ENCODE measurements around the gene PPP3CA.

PPP3CA gene

DNA sequence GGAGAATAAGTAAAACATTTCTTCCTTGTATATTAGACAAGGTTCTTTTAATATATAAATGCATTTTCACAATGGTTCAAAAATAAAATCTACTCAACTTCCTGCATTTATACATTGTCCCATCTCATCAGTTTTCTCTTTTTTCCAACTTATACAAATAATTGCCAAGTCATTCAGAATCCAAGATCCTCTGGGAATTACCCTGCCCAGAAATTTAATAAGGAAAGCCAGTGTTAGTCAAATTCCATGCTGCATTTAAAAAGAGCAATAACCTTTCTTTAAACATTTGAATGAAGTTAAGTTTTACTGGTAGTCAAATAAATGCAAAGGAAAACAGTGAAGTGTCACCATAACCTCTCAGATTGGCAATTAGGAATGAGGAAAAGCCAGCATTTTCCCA lies 357.9 kb downstream of the PPP3CA start:
- DNase-seq = peak; percentile 53

- peak; percentile 58 for DNase-seq
Observed at GRCh38 chr4:100988876-100989275, 358.4 kb downstream of the PPP3CA start.

DNA sequence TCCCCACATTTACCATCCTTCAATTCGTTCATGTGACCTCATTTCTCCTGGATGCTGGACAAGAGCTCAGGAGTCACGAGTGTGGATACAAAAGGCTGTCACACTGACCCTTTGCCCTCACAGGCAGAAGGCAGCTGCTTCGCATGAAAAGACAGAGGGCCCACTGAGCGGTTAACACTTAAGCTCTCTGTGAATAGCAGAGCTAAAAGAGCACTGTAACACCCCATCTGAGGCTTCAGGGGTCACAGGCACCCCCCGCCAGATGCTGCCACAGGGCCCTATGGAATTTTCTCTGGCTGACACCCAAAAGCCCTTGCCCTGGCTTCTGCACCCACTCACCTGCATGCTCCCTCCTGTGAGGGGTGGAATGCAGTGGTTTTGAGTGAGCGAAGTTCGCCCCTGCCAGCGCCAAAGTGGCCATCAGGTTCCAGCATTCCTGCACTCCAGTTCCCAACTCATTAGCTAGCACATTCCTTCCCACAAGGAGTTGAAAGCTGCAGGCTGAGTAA lies 360.9 kb downstream of the PPP3CA start:
- peak; percentile 28 for DNase-seq

GRCh38 chr4:100985576-100985975 lies 361.8 kb downstream of the PPP3CA start:
- no peak for DNase-seq

GRCh38 chr4:100984901-100985300 lies 362.4 kb downstream of the PPP3CA start:
- DNase-seq = peak; percentile 89

- DNase-seq = peak; percentile 82
Observed at GRCh38 chr4:100983426-100983825, 363.9 kb downstream of the PPP3CA start.

DNA sequence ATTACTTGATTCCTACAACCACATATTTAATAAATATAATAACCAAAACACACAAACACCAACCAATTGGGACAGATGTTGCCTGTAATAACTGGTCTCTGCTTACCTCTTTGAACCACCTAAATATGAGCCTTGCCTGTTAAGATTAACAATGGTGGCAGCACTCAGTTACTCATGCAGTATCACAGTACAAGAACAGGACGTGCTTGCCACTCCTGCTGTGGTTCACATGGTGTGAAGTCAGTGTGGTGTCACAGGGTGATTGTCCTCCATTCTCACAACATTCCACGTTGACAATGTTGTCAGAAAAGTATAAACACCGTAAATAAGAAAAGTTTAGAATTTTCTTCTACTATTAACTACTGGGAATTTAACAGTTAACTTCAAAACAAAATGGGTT lies 365.0 kb downstream of the PPP3CA start:
- DNase-seq = peak; percentile 5

DNA sequence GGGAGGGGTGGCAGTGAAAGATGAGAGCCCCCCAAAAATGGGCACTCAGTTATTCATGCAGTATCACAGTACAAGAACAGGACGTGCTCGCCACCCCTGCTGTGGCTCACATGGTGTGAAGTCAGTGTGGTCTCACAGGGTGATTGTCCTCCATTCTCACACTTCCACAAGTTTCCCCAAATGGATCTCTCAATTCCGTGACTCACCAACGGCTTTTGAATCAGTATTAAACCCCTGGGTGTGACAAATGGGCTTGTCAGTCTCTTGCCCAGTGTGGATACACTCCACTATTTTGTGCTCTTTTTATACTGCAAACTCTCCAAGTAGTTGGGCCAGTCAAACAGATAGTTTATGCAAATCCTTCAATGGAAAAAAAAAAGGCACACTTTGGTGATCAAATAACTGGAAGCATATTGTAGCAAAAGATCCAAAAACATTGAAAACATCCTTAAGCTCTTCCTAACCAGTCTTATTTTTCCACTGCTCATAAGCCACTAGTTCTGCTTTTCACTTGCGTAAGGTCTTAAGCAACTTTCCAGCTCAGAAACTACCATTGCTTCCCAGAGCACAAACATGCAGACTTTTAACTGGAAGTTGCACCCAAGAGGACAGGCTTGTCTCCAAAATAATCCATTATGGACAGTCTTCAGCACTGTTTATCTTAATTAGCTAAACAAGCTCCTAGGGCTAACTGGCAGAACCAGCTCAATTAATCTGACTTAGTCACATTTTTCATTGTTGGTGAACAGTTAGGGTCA lies 365.7 kb downstream of the PPP3CA start:
- DNase-seq = peak; percentile 44

DNA sequence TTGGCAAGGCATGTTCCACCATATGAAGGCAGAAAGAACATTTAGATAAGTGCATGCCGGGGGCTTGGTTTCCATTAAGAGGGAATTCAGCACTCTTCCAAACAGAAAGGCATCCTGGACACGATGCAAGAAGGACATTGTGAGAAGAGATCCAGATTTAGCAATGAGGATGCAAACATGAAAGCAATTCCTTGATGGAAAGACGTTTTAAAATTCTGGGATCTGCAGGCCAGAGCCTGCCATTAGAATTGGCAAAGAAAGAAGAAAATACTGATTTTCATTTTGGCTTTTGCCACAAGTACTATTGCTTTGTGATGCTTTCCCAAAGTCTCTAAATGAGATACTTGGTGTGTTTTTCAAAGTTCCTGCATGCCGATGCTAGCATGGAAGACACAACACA lies 367.6 kb downstream of the PPP3CA start:
- no peak for DNase-seq

DNA sequence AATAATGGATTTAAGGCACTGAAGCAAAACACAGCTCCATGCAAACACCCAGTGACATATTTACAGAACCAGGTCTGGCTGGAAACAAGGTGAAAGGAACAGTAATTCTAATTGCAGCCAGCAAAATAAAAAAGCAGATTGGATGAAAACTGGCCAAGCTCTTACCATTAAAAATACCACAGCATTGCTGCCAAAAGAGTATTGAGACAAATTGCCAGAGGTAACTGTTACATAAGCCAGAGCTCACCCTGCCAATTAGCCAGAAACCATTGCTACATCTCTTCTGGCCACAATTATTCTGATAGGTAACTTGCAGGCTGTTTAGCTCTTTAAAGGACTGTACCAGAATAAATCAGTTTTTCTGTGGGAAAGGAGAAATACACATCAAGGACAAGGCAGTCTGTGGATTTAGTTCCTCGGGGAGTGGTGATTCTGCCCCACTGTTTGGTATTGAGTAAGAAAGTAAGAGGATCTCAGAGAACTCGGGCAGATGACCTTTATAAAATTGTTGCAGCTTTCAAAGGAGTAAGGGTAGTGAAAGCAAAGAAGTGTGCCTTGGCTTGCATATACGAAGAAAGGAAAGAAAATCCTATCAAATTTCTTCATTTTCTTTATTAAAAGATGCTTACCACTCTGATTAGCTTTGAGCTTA lies 369.5 kb downstream of the PPP3CA start:
- no peak for DNase-seq

GRCh38 chr4:100977274-100977673 lies 370.1 kb downstream of the PPP3CA start:
- no peak for DNase-seq
